SK-N-SH treated with all-trans-retinoic acid at 6 μM for 48 hours (cell line): ENCODE measurements around the gene TBC1D22B.

Source experiments
- BACH2 ChIP-seq: fragments of 250-450 bp; sonication (Bioruptor Pico); IDR thresholded peaks from 2 replicates; pipeline ENCODE4 v1.9.0; 2021; ENCODE audit warnings: mild to moderate bottlenecking, borderline replicate concordance
- CSRNP3 ChIP-seq: fragments of 250-450 bp; sonication (Bioruptor Pico); IDR thresholded peaks from 2 replicates; pipeline ENCODE4 v1.5.1; 2021; ENCODE audit warnings: mild to moderate bottlenecking, moderate library complexity
- GLIS3 ChIP-seq: fragments of 250-450 bp; sonication (Bioruptor Pico); IDR thresholded peaks from 2 replicates; pipeline ENCODE4 v1.5.0; 2020; ENCODE audit warnings: mild to moderate bottlenecking, moderate library complexity
- ISL1 ChIP-seq: fragments of 250-450 bp; sonication (Bioruptor Pico); IDR thresholded peaks from 2 replicates; pipeline ENCODE4 v2.1.2; 2022; ENCODE audit warnings: mild to moderate bottlenecking, moderate library complexity
- OSR1 ChIP-seq: fragments of 250-450 bp; sonication (Bioruptor Pico); IDR thresholded peaks from 2 replicates; pipeline ENCODE4 v1.8.0; 2022; ENCODE audit warnings: moderate library complexity, mild to moderate bottlenecking, inconsistent platforms
- PATZ1 ChIP-seq: fragments of 250-450 bp; sonication (Bioruptor Pico); IDR thresholded peaks from 2 replicates; pipeline ENCODE4 v1.8.0; 2020; ENCODE audit warnings: mild to moderate bottlenecking, moderate library complexity, borderline replicate concordance
- POU6F1 ChIP-seq: fragments of 250-450 bp; sonication (Bioruptor Pico); IDR thresholded peaks from 2 replicates; pipeline ENCODE4 v1.8.0; 2021; ENCODE audit warnings: low read depth, mild to moderate bottlenecking, moderate library complexity, borderline replicate concordance
- RARB ChIP-seq: fragments of 250-450 bp; sonication (Bioruptor Pico); IDR thresholded peaks from 2 replicates; pipeline ENCODE4 v1.8.0; 2021; ENCODE audit warnings: mild to moderate bottlenecking, moderate library complexity
- ZFP3 ChIP-seq: fragments of 250-450 bp; sonication (Bioruptor Pico); IDR thresholded peaks from 2 replicates; pipeline ENCODE4 v1.5.0; 2020; ENCODE audit warnings: mild to moderate bottlenecking, moderate library complexity
- ZFP30 ChIP-seq: fragments of 450-650 bp; formaldehyde crosslinking; IDR thresholded peaks from 2 replicates; pipeline ENCODE4 v1.5.0; 2022; ENCODE audit warnings: mild to moderate bottlenecking, moderate library complexity

GRCh38 chr6:37309692-37310091, 52.1 kb downstream of the TBC1D22B start:
- TF ChIP-seq ZFP30 (CRISPR knock-in tag) (no peak), OSR1 (CRISPR knock-in tag) (no peak), ISL1 (CRISPR knock-in tag) (no peak), PATZ1 (CRISPR knock-in tag) (no peak), POU6F1 (CRISPR knock-in tag) (no peak), CSRNP3 (CRISPR knock-in tag) (no peak), BACH2 (no peak), ZFP3 (no peak), RARB (no peak), GLIS3 (CRISPR knock-in tag) (no peak)
